ACC112 (cell line): ENCODE data around the gene CYP26C1.

Source experiments
- H2AFZ ChIP-seq: fragments of 200-600 bp; sonication (generic); one replicate; pipeline ENCODE4 v1.6.0; 2017; ENCODE audit warnings: antibody characterized with exemption, low read length; ENCODE audit not compliant: unreplicated experiment
- H3K27ac ChIP-seq: fragments of 200-600 bp; sonication (generic); 2 replicates; pipeline ENCODE4 v1.5.1; 2014; ENCODE audit warnings: low read depth, mild to moderate bottlenecking, antibody characterized with exemption, low read length, moderate library complexity
- H3K27me3 ChIP-seq: fragments of 200-600 bp; sonication (generic); 2 replicates; pipeline ENCODE4 v1.6.1; 2014; ENCODE audit warnings: mild to moderate bottlenecking, antibody characterized with exemption, low read length, moderate library complexity, mixed read lengths; ENCODE audit not compliant: insufficient read depth
- H3K36me3 ChIP-seq: fragments of 200-600 bp; sonication (generic); 2 replicates; pipeline ENCODE4 v1.6.1; 2016; ENCODE audit warnings: mild to moderate bottlenecking, antibody characterized with exemption, low read length, moderate library complexity, mixed read lengths; ENCODE audit not compliant: insufficient read depth
- H3K4me1 ChIP-seq: fragments of 200-600 bp; sonication (generic); one replicate; pipeline ENCODE4 v1.6.1; 2016; ENCODE audit warnings: low read length, mixed read lengths; ENCODE audit not compliant: insufficient read depth, unreplicated experiment, control insufficient read depth
- H3K4me3 ChIP-seq: fragments of 200-600 bp; sonication (generic); 2 replicates; pipeline ENCODE4 v1.5.1; 2014; ENCODE audit warnings: mild to moderate bottlenecking, low read depth, low read length
- H3K79me2 ChIP-seq: fragments of 200-600 bp; sonication (generic); one replicate; pipeline ENCODE4 v1.6.0; 2016; ENCODE audit warnings: low read length; ENCODE audit not compliant: control insufficient read depth, unreplicated experiment, insufficient read depth

The CYP26C1 gene

DNA sequence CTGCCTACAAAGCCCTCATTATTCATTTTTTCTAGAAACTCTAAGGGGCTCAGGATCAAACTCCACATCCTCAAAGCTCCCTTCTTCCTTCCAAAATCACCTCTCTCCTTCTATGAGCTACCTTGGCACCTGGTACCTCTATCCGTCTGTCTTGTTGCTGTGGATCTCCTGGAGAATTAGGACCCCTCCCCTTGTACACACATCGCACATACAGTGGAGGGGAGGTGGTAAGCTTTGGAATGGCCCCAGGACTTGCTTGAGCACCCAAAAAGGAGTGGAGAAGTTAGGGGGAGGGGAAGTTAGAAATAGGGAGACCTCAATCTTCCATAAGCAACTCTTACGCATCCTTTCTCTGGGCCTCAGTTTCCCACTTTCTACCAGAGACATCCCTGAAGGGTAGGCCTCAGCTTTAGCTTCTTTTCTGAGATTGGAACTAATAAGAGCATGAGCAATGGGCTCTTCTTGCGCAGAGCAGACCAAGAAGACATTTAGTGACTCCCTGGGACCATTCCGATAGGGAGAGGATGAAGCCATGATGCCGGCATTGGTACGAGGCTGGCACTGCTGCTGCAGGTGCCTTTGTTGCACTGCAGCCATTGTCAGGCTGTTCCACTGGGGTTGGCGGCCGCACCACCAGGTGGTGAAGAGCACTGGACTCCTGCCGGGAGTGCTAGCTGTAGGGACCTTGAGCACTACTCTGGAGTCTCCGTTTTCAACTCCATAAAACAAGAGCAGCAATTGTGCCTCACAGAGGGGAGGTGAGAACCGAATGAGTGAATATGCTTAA, 4.5 kb downstream of the CYP26C1 start:
- no peaks in the 10 kb centered on the region for H3K79me2 ChIP-seq
- no peak overlapping the region for H2AFZ ChIP-seq
- no peaks in the 10 kb centered on the region for H3K36me3 ChIP-seq
- H3K27me3 ChIP-seq: peaks cover 98% of the 10 kb centered on the region
- no peak overlapping the region for H3K4me3 ChIP-seq
- no peak overlapping the region for H3K27ac ChIP-seq
- H3K4me1 ChIP-seq: peaks cover 8% of the 10 kb centered on the region

- Histone ChIP-seq H3K27ac (no peak overlapping the region), H3K4me1 (peaks cover 8% of the 10 kb centered on the region), H3K4me3 (no peak overlapping the region), H2AFZ (no peak overlapping the region), H3K27me3 (peaks cover 98% of the 10 kb centered on the region), H3K36me3 (no peaks in the 10 kb centered on the region), H3K79me2 (no peaks in the 10 kb centered on the region)
Measured at GRCh38 chr10:93065675-93066543, 5.3 kb downstream of the CYP26C1 start.

DNA sequence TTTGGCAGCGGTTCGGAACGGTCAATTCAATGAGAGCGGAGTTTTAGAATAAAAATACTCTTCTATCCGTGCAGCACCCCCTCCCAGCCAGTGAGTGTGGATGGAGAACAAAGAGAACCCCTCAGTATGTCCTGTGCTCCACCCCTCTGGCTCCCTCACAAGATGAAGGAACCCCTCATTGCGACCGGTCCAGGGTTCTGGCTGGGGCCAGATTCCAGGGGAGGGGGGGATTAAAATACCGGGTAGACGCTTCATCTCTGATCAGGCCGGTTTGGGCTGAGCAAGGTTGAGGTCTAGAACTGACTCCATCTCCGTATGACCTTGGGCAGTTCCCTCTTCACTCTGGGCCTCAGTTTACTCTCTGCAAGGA, 5.9 kb downstream of the CYP26C1 start:
- Histone ChIP-seq H3K27me3 (peaks cover 96% of the 10 kb centered on the region), H2AFZ (no peak overlapping the region), H3K4me3 (no peak overlapping the region), H3K4me1 (peaks cover 8% of the 10 kb centered on the region), H3K27ac (no peak overlapping the region), H3K79me2 (no peaks in the 10 kb centered on the region), H3K36me3 (no peaks in the 10 kb centered on the region)

GRCh38 chr10:93067443-93068365, 7.1 kb downstream of the CYP26C1 start:
- H2AFZ ChIP-seq: no peak overlapping the region
- H3K36me3 ChIP-seq: no peaks in the 10 kb centered on the region
- no peak overlapping the region for H3K27ac ChIP-seq
- peaks cover 96% of the 10 kb centered on the region for H3K27me3 ChIP-seq
- peak overlapping the region; percentile 52 for H3K4me3 ChIP-seq
- H3K4me1 ChIP-seq: peaks cover 8% of the 10 kb centered on the region
- no peaks in the 10 kb centered on the region for H3K79me2 ChIP-seq

DNA sequence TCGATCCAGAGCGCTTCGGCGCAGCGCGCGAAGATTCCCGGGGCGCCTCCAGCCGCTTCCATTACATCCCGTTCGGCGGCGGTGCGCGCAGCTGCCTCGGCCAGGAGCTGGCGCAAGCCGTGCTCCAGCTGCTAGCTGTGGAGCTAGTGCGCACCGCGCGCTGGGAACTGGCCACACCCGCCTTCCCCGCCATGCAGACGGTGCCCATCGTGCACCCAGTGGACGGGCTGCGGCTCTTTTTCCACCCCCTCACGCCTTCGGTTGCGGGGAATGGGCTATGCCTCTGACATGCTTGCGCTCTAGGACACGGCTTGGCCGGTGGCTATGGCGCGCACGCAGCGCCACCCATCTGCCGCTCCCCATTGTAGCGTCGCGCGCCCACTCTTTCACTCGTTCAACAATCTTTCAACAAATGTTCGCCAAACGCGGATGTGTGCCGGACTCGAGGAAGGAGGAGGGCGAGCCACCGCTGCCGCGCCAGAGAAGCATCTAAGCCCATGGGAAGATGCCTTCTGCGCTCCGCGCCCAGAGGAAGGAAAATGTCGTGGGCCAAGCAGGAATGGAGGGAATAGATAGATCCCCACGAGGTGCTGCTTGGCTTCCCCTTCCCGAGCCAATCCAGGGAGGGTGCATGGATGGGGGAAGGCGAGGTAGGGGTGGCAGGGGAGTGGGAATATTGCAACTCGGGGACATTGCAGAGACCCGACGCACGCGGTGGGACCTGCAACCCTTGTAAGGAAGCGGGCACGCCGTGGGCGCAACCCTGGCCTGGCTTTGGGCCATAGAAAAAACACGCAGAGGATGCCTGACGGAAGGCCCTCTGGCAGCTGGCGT, 8.0 kb downstream of the CYP26C1 start:
- peaks cover 8% of the 10 kb centered on the region for H3K4me1 ChIP-seq
- no peak overlapping the region for H3K27ac ChIP-seq
- no peaks in the 10 kb centered on the region for H3K36me3 ChIP-seq
- H3K79me2 ChIP-seq: no peaks in the 10 kb centered on the region
- peak overlapping the region; percentile 52 for H3K4me3 ChIP-seq
- no peak overlapping the region for H2AFZ ChIP-seq
- peaks cover 96% of the 10 kb centered on the region for H3K27me3 ChIP-seq

DNA sequence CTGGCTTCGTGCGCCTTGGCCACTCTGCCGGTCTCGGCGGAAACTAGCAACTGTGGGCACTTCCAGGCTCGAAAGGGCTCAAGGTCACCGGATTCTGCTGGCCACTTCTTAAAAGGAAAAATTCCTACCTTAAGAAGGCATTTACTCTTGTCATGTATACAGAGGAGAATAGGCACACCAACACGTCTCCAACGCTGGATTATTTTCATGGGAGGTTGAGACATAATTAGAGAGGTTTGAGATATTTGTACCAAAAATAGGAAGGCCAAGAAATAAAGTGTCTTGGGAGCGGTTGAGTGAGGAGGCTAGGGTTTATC, 8.6 kb downstream of the CYP26C1 start:
- Histone ChIP-seq H3K4me3 (no peak overlapping the region), H3K79me2 (no peaks in the 10 kb centered on the region), H3K36me3 (no peaks in the 10 kb centered on the region), H2AFZ (no peak overlapping the region), H3K4me1 (peaks cover 8% of the 10 kb centered on the region), H3K27me3 (peaks cover 96% of the 10 kb centered on the region), H3K27ac (no peak overlapping the region)

GRCh38 chr10:93070378-93071176, 10.0 kb downstream of the CYP26C1 start:
- H3K4me3 ChIP-seq: no peak overlapping the region
- H3K27ac ChIP-seq: no peak overlapping the region
- H3K36me3 ChIP-seq: no peaks in the 10 kb centered on the region
- H3K79me2 ChIP-seq: no peaks in the 10 kb centered on the region
- peaks cover 96% of the 10 kb centered on the region for H3K27me3 ChIP-seq
- H3K4me1 ChIP-seq: peaks cover 8% of the 10 kb centered on the region
- no peak overlapping the region for H2AFZ ChIP-seq

DNA sequence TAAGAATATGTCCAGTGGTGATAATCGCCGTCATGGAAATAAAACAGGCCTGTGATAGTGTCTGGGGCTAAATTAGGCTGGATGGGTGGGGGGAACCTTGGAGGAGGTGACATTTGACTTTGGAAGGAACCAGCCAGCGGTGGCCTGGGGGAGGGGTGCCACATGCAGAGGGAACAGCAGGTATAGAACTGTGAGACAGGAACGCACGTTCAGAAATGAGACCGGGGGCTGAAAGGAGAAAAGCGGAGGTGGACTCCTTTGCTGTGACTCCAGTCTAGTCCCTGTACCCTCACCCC, 10.5 kb downstream of the CYP26C1 start:
- peaks cover 96% of the 10 kb centered on the region for H3K27me3 ChIP-seq
- no peaks in the 10 kb centered on the region for H3K79me2 ChIP-seq
- no peak overlapping the region for H3K27ac ChIP-seq
- no peak overlapping the region for H2AFZ ChIP-seq
- no peaks in the 10 kb centered on the region for H3K36me3 ChIP-seq
- H3K4me1 ChIP-seq: peaks cover 8% of the 10 kb centered on the region
- no peak overlapping the region for H3K4me3 ChIP-seq

DNA sequence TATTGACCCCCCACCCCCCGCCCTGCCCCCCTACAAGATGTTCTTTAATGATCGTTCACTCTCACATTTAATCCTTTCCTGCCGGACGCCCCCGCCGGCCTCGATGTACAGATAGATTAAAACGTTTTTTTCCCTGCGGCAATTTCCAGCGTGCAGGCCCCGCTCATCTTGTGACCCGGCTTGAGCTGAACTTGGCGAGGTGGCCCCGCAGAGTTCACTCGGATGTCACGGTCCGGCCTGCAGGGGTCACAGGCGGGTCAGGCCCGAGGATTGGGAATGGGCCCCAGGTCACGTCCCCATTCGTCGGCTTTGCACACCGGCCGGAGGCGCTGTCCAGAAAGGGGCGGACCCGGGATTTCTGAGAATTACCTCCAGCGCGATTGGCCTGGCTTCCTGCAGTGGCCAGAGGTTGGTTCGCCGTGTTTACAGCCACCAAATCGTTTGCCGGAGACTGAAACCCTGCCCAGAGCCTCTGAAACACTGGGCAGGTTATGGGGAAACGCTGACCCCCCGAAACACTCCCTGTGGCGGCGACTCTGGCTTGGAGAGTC, 11.2 kb downstream of the CYP26C1 start:
- Histone ChIP-seq H3K27me3 (peaks cover 96% of the 10 kb centered on the region), H3K36me3 (no peaks in the 10 kb centered on the region), H3K4me1 (peaks cover 8% of the 10 kb centered on the region), H2AFZ (no peak overlapping the region), H3K79me2 (no peaks in the 10 kb centered on the region), H3K27ac (no peak overlapping the region), H3K4me3 (peak overlapping the region; percentile 73)
